HEK293T (cell line): Measurements from ENCODE around the gene PDPK1.

Source experiments
- CTCF ChIA-PET: fragments of 350-600 bp; formaldehyde crosslinking; extraction: SDS; loops from one replicate; lab custom pipeline; 2021; ENCODE audit warnings: antibody characterized with exemption, inconsistent platforms; lab: Yijun Ruan, JAX
- POLR2A ChIA-PET: fragments of 350-600 bp; formaldehyde crosslinking; extraction: SDS; loops from one replicate; lab custom pipeline; 2020; ENCODE audit warnings: antibody characterized with exemption, inconsistent platforms; lab: Yijun Ruan, JAX
- DNase-seq: peaks from one replicate; pipeline ENCODE4 v3.0.0; 2012; ENCODE audit warnings: mixed read lengths; ENCODE audit errors: extremely low spot score
- ARNT ChIP-seq: fragments of 450-650 bp; IDR thresholded peaks from 2 replicates; pipeline ENCODE4 v1.6.1; 2017; ENCODE audit warnings: mild to moderate bottlenecking
- BHLHE40 ChIP-seq: fragments of 450-650 bp; IDR thresholded peaks from 2 replicates; pipeline ENCODE4 v1.6.1; 2016; ENCODE audit warnings: mild to moderate bottlenecking, moderate library complexity, borderline replicate concordance
- CTBP1 ChIP-seq: fragments of 450-650 bp; IDR thresholded peaks from 2 replicates; pipeline ENCODE4 v1.6.1; 2016; ENCODE audit warnings: borderline replicate concordance
- ELF4 ChIP-seq: fragments of 450-650 bp; IDR thresholded peaks from 2 replicates; pipeline ENCODE4 v1.6.1; 2017; ENCODE audit warnings: antibody characterized with exemption
- FOXA1 ChIP-seq: fragments of 450-650 bp; IDR thresholded peaks from 2 replicates; pipeline ENCODE4 v1.6.1; 2016; ENCODE audit warnings: mild to moderate bottlenecking
- FOXK2 ChIP-seq: fragments of 450-650 bp; IDR thresholded peaks from 2 replicates; pipeline ENCODE4 v1.6.1; 2016; ENCODE audit warnings: mild to moderate bottlenecking
- FOXM1 ChIP-seq: fragments of 450-650 bp; IDR thresholded peaks from 2 replicates; pipeline ENCODE4 v1.6.1; 2017; ENCODE audit warnings: mild to moderate bottlenecking, borderline replicate concordance
- HDGF ChIP-seq: fragments of 450-650 bp; IDR thresholded peaks from 2 replicates; pipeline ENCODE4 v1.6.1; 2017; ENCODE audit warnings: antibody characterized with exemption, borderline replicate concordance
- L3MBTL2 ChIP-seq: fragments of 450-650 bp; conservative IDR thresholded peaks from 2 replicates; pipeline ENCODE4 v1.6.1; 2016; ENCODE audit warnings: mild to moderate bottlenecking
- LEF1 ChIP-seq: fragments of 450-650 bp; IDR thresholded peaks from 2 replicates; pipeline ENCODE4 v1.6.1; 2017; ENCODE audit warnings: mild to moderate bottlenecking, borderline replicate concordance
- NFRKB ChIP-seq: fragments of 450-650 bp; IDR thresholded peaks from 2 replicates; pipeline ENCODE4 v1.6.1; 2016; ENCODE audit warnings: mild to moderate bottlenecking, moderate library complexity
- PKNOX1 ChIP-seq: fragments of 450-650 bp; IDR thresholded peaks from 2 replicates; pipeline ENCODE4 v1.6.1; 2016
- SP1 ChIP-seq: fragments of 450-650 bp; IDR thresholded peaks from 2 replicates; pipeline ENCODE4 v1.6.1; 2017
- SUZ12 ChIP-seq: fragments of 450-650 bp; IDR thresholded peaks from 2 replicates; pipeline ENCODE4 v1.6.1; 2016; ENCODE audit warnings: mild to moderate bottlenecking
- TARDBP ChIP-seq: fragments of 450-650 bp; IDR thresholded peaks from 2 replicates; pipeline ENCODE4 v1.6.1; 2016
- ZNF384 ChIP-seq: fragments of 450-650 bp; IDR thresholded peaks from 2 replicates; pipeline ENCODE4 v1.6.1; 2016

The PDPK1 gene

DNA sequence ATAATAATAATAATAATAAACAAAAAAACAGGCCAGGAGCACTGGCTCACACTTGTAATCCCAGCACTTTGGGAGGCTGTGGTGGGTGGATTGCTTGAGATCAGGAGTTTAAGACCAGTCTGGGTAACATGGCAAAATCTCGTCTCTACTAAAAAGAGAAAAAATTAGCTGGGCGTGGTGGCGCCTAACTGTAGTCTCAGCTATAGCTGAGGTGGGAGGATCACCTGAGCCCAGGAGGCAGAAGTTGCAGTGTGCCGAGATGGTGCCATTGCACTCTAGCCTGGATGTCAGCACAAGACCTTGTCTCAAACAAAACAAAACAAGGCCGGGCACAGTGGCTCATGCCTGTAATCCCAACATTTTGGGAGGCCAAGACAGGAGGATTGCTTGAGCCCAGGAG is 42.8 kb upstream of the PDPK1 start:
- TF ChIP-seq SP1 (no peak), ZNF384 (no peak), SUZ12 (no peak), TARDBP (no peak), LEF1 (no peak), FOXA1 (no peak), PKNOX1 (no peak), HDGF (no peak), FOXM1 (no peak), ARNT (no peak)
- no peak for DNase-seq
- ChIA-PET CTCF (no interaction called here), POLR2A (no interaction called here)

DNA sequence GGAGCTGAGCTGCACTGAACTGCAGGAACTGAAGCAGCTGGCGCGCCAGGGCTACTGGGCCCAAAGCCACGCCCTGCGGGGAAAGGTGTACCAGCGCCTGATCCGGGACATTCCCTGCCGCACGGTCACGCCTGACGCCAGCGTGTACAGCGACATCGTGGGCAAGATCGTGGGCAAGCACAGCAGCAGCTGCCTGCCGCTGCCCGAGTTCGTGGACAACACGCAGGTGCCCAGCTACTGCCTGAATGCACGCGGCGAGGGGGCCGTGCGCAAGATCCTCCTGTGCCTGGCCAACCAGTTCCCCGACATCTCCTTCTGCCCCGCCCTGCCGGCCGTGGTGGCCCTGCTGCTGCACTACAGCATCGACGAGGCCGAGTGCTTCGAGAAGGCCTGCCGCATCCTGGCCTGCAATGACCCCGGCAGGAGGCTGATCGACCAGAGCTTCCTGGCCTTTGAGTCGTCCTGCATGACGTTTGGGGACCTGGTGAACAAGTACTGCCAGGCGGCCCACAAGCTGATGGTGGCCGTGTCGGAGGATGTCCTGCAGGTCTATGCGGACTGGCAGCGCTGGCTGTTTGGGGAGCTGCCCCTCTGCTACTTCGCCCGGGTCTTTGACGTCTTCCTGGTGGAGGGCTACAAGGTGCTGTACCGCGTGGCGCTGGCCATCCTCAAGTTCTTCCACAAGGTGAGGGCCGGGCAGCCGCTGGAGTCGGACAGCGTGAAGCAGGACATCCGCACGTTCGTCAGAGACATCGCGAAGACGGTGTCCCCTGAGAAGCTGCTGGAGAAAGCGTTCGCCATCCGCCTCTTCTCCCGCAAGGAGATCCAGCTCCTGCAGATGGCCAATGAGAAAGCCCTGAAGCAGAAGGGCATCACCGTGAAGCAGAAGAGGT is 41.4 kb upstream of the PDPK1 start:
- POLR2A ChIA-PET = interaction anchor here (1.3 kb wide), 1 partner anchor 22 kb away, joined by 5 read pairs; the partner anchor contains the start of gene TBC1D24
- CTCF ChIA-PET = no interaction called here
- no peak for DNase-seq
- no peak for TF ChIP-seq L3MBTL2
- TF ChIP-seq CTBP1 = no peak
- no peak for TF ChIP-seq TARDBP

- no peak for TF ChIP-seq L3MBTL2
- no peak for TF ChIP-seq BHLHE40
- TF ChIP-seq TARDBP = no peak
- no peak for TF ChIP-seq LEF1
- no peak for TF ChIP-seq FOXM1
- TF ChIP-seq ELF4 = no peak
- TF ChIP-seq ZNF384 = no peak
- no peak for TF ChIP-seq SUZ12
- POLR2A ChIA-PET = interaction anchor here (1.3 kb wide), 1 partner anchor 22 kb away, joined by 5 read pairs; the partner anchor contains the start of gene TBC1D24
- DNase-seq = no peak
- CTCF ChIA-PET = no interaction called here
These were observed 40.6 kb upstream of the PDPK1 start for GRCh38 chr16:2497116-2497630.

GRCh38 chr16:2497695-2498484 is 39.9 kb upstream of the PDPK1 start:
- ChIA-PET CTCF (no interaction called here), POLR2A (no interaction called here)
- no peak for DNase-seq
- TF ChIP-seq LEF1 (no peak), FOXA1 (no peak), BHLHE40 (no peak), ELF4 (no peak), NFRKB (no peak), SUZ12 (no peak), PKNOX1 (no peak), L3MBTL2 (no peak), SP1 (no peak), FOXM1 (no peak), HDGF (no peak), FOXK2 (no peak), ZNF384 (no peak), CTBP1 (no peak), ARNT (no peak), TARDBP (no peak)

DNA sequence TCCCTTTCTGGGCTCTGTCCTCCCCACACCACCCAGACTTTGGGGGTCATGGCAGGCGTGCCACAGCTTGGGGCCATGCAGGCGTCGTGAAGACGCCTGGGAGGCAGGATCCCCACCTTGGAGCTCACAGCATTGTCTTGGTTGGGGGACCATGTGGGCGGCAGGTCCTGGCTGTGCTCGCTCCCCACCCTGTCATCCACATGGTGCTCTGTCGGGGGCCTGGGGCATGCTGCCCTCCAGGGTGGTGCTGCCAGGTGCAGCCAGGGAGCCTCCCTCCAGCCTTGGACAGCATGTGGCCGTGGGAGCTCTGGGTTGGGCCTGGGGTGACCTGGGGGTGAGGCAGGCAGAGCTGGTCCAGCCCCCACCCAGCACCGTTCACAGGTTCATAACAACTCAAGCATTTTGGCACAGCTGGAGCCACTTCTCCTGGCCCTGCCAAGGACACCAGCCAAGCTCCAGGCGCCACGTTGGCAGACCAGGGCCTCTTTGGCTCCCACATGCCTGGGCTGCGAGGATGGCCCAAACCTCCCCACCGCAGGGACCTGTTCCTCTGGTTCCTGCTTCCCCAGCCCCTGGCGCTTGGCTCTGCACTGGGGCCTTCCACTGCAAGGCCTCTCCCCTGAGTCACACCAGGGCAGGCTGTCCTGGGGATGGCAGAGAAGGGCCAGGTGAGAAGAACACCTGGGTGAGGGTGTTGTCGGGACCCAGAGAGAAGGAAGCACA is 39.1 kb upstream of the PDPK1 start:
- ChIA-PET CTCF (no interaction called here), POLR2A (interaction anchor here (1.2 kb wide), 1 partner anchor 29 kb away, joined by 3 read pairs; no protein-coding TSS in a partner anchor)
- no peak for DNase-seq
- TF ChIP-seq SP1 = no peak
- no peak for TF ChIP-seq LEF1
- TF ChIP-seq HDGF = no peak

GRCh38 chr16:2499454-2499853 is 38.4 kb upstream of the PDPK1 start:
- no peak for DNase-seq
- ChIA-PET POLR2A (interaction anchor here (1.2 kb wide), 1 partner anchor 30 kb away, joined by 3 read pairs; no protein-coding TSS in a partner anchor), CTCF (interaction anchor here (1.1 kb wide), 1 partner anchor 58 kb away, joined by 3 read pairs; no protein-coding TSS in a partner anchor)
- TF ChIP-seq FOXM1 (no peak), CTBP1 (no peak)
